CD8-positive, alpha-beta memory T cell (primary cell): ENCODE data around the gene SLC16A8. TPM values are rescaled to one million over a fixed set of nuclear protein-coding genes. Genes with fewer than 3 reads are reported as not detected.

ENCODE experiments used
- CTCF ChIA-PET: fragments of 350-600 bp; sonication (Branson Sonifier 250); formaldehyde crosslinking; loops from one replicate; lab custom pipeline; 2021; ENCODE audit warnings: antibody characterized with exemption; lab: Charles Lee
- POLR2A ChIA-PET: fragments of 350-600 bp; sonication (Branson Sonifier 250); formaldehyde crosslinking; loops from one replicate; lab custom pipeline; 2021; ENCODE audit warnings: antibody characterized with exemption; lab: Charles Lee
- DNase-seq, 5 donors: peaks; one replicate each; pipeline versions ENCODE4 v3.0.0 to v3.0.0-alpha.2; 2020 to 2022; ENCODE audit warnings: mixed read lengths in 1 of 5
- H3K27ac ChIP-seq: one replicate; pipeline ENCODE4 v1.7.0; 2013; ENCODE audit warnings: low read depth, mild to moderate bottlenecking, low read length, moderate library complexity
- H3K27me3 ChIP-seq: 2 replicates; pipeline ENCODE4 v1.7.0; 2013; ENCODE audit warnings: low read length, mild to moderate bottlenecking; ENCODE audit not compliant: insufficient read depth, poor library complexity, severe bottlenecking
- H3K36me3 ChIP-seq: 2 replicates; pipeline ENCODE4 v1.7.0; 2013; ENCODE audit warnings: mild to moderate bottlenecking, low read length, moderate library complexity; ENCODE audit not compliant: insufficient read depth
- H3K4me1 ChIP-seq: 2 replicates; pipeline ENCODE4 v1.7.0; 2013; ENCODE audit warnings: mild to moderate bottlenecking, low read length, moderate library complexity; ENCODE audit not compliant: insufficient read depth
- H3K4me3 ChIP-seq: 2 replicates; pipeline ENCODE4 v1.7.0; 2013; ENCODE audit warnings: mild to moderate bottlenecking, low read length
- H3K9me3 ChIP-seq: 2 replicates; pipeline ENCODE4 v1.7.0; 2013; ENCODE audit warnings: mild to moderate bottlenecking, low read length
- H3K27ac Mint-ChIP-seq, 8 donors: one replicate each; pipeline ENCODE4 v1.8.0; 2020 to 2021; ENCODE audit warnings: mixed read lengths in 8 of 8, mild to moderate bottlenecking in 6 of 8, inconsistent platforms in 3 of 8, moderate library complexity in 3 of 8
- H3K27me3 Mint-ChIP-seq, 2 donors: one replicate each; pipeline ENCODE4 v1.8.0; 2020 to 2021; ENCODE audit warnings: mixed read lengths in 2 of 2, mild to moderate bottlenecking in 1 of 2, moderate library complexity in 1 of 2
- H3K36me3 Mint-ChIP-seq, 3 donors: one replicate each; pipeline ENCODE4 v1.8.0; 2020 to 2021; ENCODE audit warnings: mixed read lengths in 3 of 3, inconsistent platforms in 1 of 3, mild to moderate bottlenecking in 1 of 3
- H3K4me1 Mint-ChIP-seq, 3 donors: one replicate each; pipeline ENCODE4 v1.8.0; 2020 to 2021; ENCODE audit warnings: mixed read lengths in 3 of 3, inconsistent platforms in 1 of 3, mild to moderate bottlenecking in 1 of 3
- H3K4me3 Mint-ChIP-seq, 7 donors: one replicate each; pipeline ENCODE4 v1.8.0; 2020 to 2021; ENCODE audit warnings: mixed read lengths in 7 of 7, mild to moderate bottlenecking in 6 of 7, moderate library complexity in 4 of 7, inconsistent platforms in 2 of 7
- H3K9me3 Mint-ChIP-seq, 5 donors: one replicate each; pipeline ENCODE4 v1.8.0; 2020 to 2022; ENCODE audit warnings: mixed read lengths in 5 of 5, mild to moderate bottlenecking in 3 of 5, moderate library complexity in 2 of 5, inconsistent platforms in 1 of 5
- polyA plus RNA-seq: library from polyadenylated mRNA; unstranded; fragments of 300-500 nt; fragmentation: Illumina TruSeq; gene quantifications from one replicate; pipeline ENCODE4 v1.2.3, GENCODE V29; 2021
- total RNA-seq, 2 experiments: library from RNA; stranded (reverse); gene quantifications; one replicate each; pipeline ENCODE4 v1.2.3, GENCODE V29; 2021

SLC16A8 gene
- total and polyA plus RNA-seq, 3 experiments from 2014 or later, result 0.35 TPM; not detected in 2

DNA sequence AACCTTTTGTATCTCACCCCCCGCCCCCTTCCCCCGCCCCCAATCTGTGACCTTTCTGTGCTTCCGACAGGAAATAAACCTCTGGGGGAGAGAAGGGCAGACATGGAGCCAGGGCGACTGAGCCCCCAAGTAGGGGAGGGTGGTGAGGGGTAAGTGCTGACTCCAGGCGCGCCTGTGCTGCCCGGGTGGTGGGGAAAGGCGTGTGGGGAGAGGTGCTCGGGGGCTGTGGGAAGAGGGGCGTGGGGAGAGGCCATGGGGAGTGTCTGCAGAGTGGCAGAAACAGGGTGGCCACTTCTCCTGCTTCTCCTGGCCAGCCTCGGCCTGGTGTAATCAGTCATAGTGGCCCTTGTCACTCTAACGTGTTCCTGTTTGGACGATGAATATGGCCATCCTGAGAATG, 8.0 kb downstream of the SLC16A8 start:
- Mint-ChIP-seq H3K4me1 (peaks cover 0 to 4% (median 0%) of the 10 kb centered on the region in 3 donors), H3K27ac (no peak overlapping the region), H3K9me3 (no peaks in the 10 kb centered on the region), H3K36me3 (peaks cover 0 to 34% (median 3%) of the 10 kb centered on the region in 3 donors), H3K27me3 (peaks cover 2 to 11% of the 10 kb centered on the region in 2 donors), H3K4me3 (no peak overlapping the region)
- POLR2A ChIA-PET, result no interaction called here
- H3K36me3 ChIP-seq, result peaks cover 5% of the 10 kb centered on the region
- H3K27ac ChIP-seq, result no peak overlapping the region
- H3K9me3 ChIP-seq, result no peaks in the 10 kb centered on the region
- no peaks in the 10 kb centered on the region for H3K4me1 ChIP-seq
- no peak for DNase-seq
- H3K4me3 ChIP-seq, result no peak overlapping the region
- no peaks in the 10 kb centered on the region for H3K27me3 ChIP-seq
- CTCF ChIA-PET, result no interaction called here

- DNase-seq, result no peak
- no peak overlapping the region for H3K4me3 ChIP-seq
- ChIA-PET POLR2A (no interaction called here), CTCF (interaction anchor here (1.5 kb wide), 1 partner anchor 23 kb away, joined by 3 read pairs; no protein-coding TSS in a partner anchor)
- Mint-ChIP-seq H3K4me1 (no peaks in the 10 kb centered on the region), H3K27ac (no peak overlapping the region), H3K9me3 (no peaks in the 10 kb centered on the region), H3K4me3 (no peak overlapping the region), H3K27me3 (peaks cover 2 to 8% of the 10 kb centered on the region in 2 donors), H3K36me3 (peaks cover 0 to 41% (median 3%) of the 10 kb centered on the region in 3 donors)
- no peaks in the 10 kb centered on the region for H3K4me1 ChIP-seq
- peaks cover 5% of the 10 kb centered on the region for H3K36me3 ChIP-seq
- no peaks in the 10 kb centered on the region for H3K9me3 ChIP-seq
- no peak overlapping the region for H3K27ac ChIP-seq
- H3K27me3 ChIP-seq, result no peaks in the 10 kb centered on the region
Measured at GRCh38 chr22:38075105-38075825, 8.7 kb downstream of the SLC16A8 start.

DNA sequence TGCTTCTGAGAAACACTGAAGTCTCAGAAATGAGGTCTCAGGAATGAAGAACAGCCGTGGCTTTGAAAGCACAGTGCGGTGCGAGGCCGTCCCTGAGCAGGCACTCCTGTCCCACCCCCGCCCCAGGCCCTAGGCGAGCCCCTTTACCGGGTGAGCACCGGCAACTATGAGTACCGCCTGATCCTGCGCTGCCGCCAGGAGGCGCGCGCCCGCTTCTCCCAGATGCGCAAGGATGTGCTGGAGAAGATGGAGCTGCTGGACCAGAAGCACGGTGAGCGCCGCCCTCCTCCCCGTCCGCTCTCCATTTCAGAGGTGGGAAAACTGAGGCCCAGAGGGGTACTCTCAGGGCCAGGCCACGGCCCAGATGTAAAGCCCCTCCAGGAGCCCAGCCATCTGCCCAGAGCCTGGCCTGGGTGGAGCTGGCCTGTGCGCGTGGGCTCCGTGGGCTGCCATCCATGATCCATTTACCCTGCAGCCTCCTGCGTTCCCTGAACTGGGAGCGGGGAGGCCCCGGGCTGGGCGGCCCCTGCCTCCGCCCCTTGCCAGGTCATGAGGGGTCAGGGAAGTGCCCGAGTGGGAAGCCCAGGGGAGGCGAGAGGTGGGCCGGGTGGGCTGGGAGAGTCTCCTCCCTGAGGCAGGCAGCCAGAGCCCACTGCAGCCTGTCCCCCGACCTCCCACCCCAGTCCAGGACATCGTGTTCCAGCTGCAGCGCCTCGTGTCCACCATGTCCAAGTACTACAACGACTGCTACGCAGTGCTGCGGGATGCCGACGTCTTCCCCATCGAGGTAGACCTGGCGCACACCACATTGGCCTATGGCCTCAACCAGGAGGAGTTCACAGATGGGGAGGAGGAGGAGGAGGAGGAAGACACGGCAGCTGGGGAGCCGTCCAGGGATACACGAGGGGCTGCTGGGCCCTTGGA, 9.5 kb downstream of the SLC16A8 start:
- CTCF ChIA-PET, result interaction anchor here (1.5 kb wide), 1 partner anchor 22 kb away, joined by 3 read pairs; no protein-coding TSS in a partner anchor
- POLR2A ChIA-PET, result no interaction called here
- H3K27ac Mint-ChIP-seq, result no peak overlapping the region

DNA sequence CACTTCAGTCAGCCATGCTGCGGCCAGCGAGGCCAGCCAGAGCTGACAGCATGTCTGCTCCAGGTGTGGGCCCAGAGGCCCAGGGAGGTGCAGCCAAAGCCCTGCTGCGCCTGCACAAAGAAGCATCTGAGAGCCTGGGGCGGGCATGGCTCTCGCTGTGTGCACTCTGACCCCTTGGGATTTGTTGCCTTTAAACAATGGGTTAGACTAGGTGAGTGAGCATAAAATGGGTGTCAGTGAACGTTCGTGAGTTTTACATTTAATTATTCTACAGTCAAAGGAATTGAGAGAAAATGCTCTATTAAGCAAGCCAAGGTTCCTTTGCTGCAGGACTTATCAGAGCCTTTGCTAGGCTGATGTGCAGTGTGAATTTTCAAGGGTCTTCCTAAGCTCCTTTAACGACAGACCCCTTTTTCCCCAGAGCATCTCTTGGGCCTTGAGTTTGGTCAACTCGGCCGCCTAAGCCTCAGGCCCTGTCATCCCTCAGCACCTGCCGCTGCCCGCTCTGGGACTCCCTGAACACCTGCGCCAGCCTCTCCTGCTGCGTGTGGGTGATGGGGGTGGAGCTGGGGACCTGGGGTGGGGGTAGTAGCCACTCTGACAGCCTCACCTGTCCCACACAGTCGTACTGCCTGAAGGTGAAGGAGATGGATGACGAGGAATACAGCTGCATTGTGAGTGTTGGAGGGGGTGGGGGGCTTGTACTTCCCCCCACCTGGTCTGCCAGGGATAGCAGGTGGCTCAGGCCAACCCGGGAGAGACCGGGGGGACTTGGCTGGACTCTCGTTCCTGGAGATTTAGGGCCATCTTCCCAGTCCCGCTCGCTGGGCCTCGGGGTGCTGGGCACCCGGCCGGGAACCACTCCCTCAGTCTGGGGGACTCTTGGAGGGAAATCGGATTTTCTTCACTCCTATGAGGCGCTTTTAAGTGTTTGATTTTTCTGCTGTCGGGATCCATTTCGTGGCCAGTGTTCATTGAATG, 10.5 kb downstream of the SLC16A8 start:
- Histone ChIP-seq H3K27ac (no peak overlapping the region), H3K36me3 (peaks cover 6% of the 10 kb centered on the region), H3K4me3 (no peak overlapping the region), H3K4me1 (no peaks in the 10 kb centered on the region), H3K27me3 (no peaks in the 10 kb centered on the region), H3K9me3 (no peaks in the 10 kb centered on the region)
- Mint-ChIP-seq H3K27ac (no peak overlapping the region), H3K36me3 (peaks cover 0 to 51% (median 6%) of the 10 kb centered on the region in 3 donors), H3K4me3 (no peak overlapping the region), H3K9me3 (no peaks in the 10 kb centered on the region), H3K4me1 (no peaks in the 10 kb centered on the region), H3K27me3 (peaks cover 0 to 2% of the 10 kb centered on the region in 2 donors)
- POLR2A ChIA-PET, result no interaction called here
- DNase-seq, result no peak
- CTCF ChIA-PET, result interaction anchor here (1.5 kb wide), 1 partner anchor 21 kb away, joined by 3 read pairs; no protein-coding TSS in a partner anchor

More for the DNA sequence above, 9.5 kb downstream of the SLC16A8 start:
- Mint-ChIP-seq H3K36me3 (peaks cover 0 to 49% (median 6%) of the 10 kb centered on the region in 3 donors), H3K27me3 (peaks cover under 1 to 2% of the 10 kb centered on the region in 2 donors), H3K4me1 (no peaks in the 10 kb centered on the region), H3K4me3 (no peak overlapping the region), H3K9me3 (no peaks in the 10 kb centered on the region)
- DNase-seq, result no peak
- peaks cover 5% of the 10 kb centered on the region for H3K36me3 ChIP-seq
- H3K4me3 ChIP-seq, result no peak overlapping the region
- H3K9me3 ChIP-seq, result no peaks in the 10 kb centered on the region
- no peaks in the 10 kb centered on the region for H3K27me3 ChIP-seq
- H3K27ac ChIP-seq, result no peak overlapping the region
- H3K4me1 ChIP-seq, result no peaks in the 10 kb centered on the region

DNA sequence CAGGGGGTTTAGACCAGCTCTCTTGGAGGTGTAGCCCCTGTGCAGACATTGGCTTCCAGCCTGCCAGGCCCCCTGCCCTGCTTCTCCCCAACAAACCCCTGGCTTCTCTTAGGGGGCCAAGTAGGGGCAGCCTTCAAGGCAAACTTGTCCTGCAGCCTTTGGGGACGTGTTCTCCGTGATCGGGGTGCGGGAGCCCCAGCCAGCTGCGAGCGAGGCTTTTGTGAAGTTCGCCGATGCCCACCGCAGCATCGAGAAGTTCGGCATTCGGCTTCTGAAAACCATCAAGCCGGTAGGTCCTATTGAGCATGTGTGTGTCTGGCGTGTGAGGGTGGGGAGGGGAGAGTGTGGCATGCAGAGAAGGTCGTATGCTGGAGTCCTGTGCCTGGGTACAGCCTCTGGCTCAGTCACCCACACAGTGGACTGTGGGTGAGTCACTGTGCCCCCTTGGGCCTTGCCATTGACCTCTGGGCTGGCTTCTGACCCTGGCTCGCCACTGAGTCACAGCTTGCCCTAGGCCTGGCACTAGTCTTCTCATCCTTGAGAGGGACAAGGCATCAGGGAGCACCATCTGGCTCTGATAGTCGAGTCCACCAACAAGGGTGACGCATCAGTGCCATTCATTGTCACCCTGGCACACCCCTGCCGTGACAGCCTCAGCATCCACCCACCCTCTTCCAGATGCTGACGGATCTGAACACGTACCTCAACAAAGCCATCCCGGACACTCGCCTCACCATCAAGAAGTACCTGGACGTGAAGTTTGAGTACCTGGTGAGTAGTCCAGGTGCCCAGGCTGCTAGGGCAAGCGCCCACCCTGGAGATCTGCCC, 11.4 kb downstream of the SLC16A8 start:
- H3K36me3 Mint-ChIP-seq, result peaks cover 4 to 60% (median 6%) of the 10 kb centered on the region in 3 donors
- no peaks in the 10 kb centered on the region for H3K9me3 Mint-ChIP-seq
- no peak overlapping the region for H3K4me3 Mint-ChIP-seq
- Histone ChIP-seq H3K27ac (no peak overlapping the region), H3K27me3 (no peaks in the 10 kb centered on the region), H3K36me3 (peaks cover 11% of the 10 kb centered on the region), H3K9me3 (no peaks in the 10 kb centered on the region), H3K4me3 (no peak overlapping the region), H3K4me1 (no peaks in the 10 kb centered on the region)
- DNase-seq, result no peak
- peak overlapping the region in 1 of 8 donors; percentile 15 for H3K27ac Mint-ChIP-seq
- no peaks in the 10 kb centered on the region for H3K4me1 Mint-ChIP-seq
- no peaks in the 10 kb centered on the region for H3K27me3 Mint-ChIP-seq
- ChIA-PET CTCF (interaction anchor here (1.3 kb wide), 1 partner anchor 20 kb away, joined by 6 read pairs; no protein-coding TSS in a partner anchor), POLR2A (no interaction called here)

- no peak for DNase-seq
- Mint-ChIP-seq H3K9me3 (no peaks in the 10 kb centered on the region), H3K27me3 (no peaks in the 10 kb centered on the region), H3K4me1 (no peaks in the 10 kb centered on the region), H3K36me3 (peaks cover 4 to 66% (median 6%) of the 10 kb centered on the region in 3 donors), H3K27ac (peak overlapping the region in 1 of 8 donors; percentile 15), H3K4me3 (no peak overlapping the region)
- Histone ChIP-seq H3K9me3 (no peaks in the 10 kb centered on the region), H3K27me3 (no peaks in the 10 kb centered on the region), H3K27ac (no peak overlapping the region), H3K4me1 (no peaks in the 10 kb centered on the region), H3K36me3 (peaks cover 11% of the 10 kb centered on the region), H3K4me3 (no peak overlapping the region)
- ChIA-PET CTCF (interaction anchor here (1.3 kb wide), 1 partner anchor 19 kb away, joined by 6 read pairs; no protein-coding TSS in a partner anchor), POLR2A (no interaction called here)
Measured at GRCh38 chr22:38071421-38072321, 12.3 kb downstream of the SLC16A8 start.
